Subcutaneous abdominal adipose tissue (tissue), 5 donors: ENCODE data around the gene GNG7.
"Not testable (repeated sequence)": the region's sequence is repeated elsewhere in the genome, so short reads cannot be mapped to it uniquely, and the experiment has no call there.

Experiments
- H3K27ac ChIP-seq: one replicate; pipeline ENCODE4 v1.7.0; 2013; ENCODE audit warnings: low read depth, mild to moderate bottlenecking, inconsistent platforms, low read length, moderate library complexity
- H3K27me3 ChIP-seq, 5 donors: one replicate each; pipeline ENCODE4 v1.7.0; 2013; ENCODE audit warnings: low read length in 5 of 5, inconsistent platforms in 1 of 5; ENCODE audit not compliant: control insufficient read depth in 5 of 5, insufficient read depth in 4 of 5
- H3K36me3 ChIP-seq, 5 donors: one replicate each; pipeline ENCODE4 v1.7.0; 2013; ENCODE audit warnings: low read length in 5 of 5; ENCODE audit not compliant: control insufficient read depth in 5 of 5, insufficient read depth in 5 of 5
- H3K4me1 ChIP-seq, 5 donors: one replicate each; pipeline ENCODE4 v1.7.0; 2013; ENCODE audit warnings: low read length in 5 of 5, mild to moderate bottlenecking in 3 of 5, moderate library complexity in 1 of 5; ENCODE audit not compliant: control insufficient read depth in 5 of 5, insufficient read depth in 5 of 5
- H3K4me3 ChIP-seq, 5 donors: one replicate each; pipeline ENCODE4 v1.7.0; 2013; ENCODE audit warnings: low read length in 5 of 5, low read depth in 1 of 5
- H3K9ac ChIP-seq, 5 donors: one replicate each; pipeline ENCODE4 v1.7.0; 2013; ENCODE audit warnings: low read length in 5 of 5, mild to moderate bottlenecking in 4 of 5, moderate library complexity in 3 of 5
- H3K9me3 ChIP-seq, 5 donors: one replicate each; pipeline ENCODE4 v1.7.0; 2013; ENCODE audit warnings: low read length in 5 of 5; ENCODE audit not compliant: control insufficient read depth in 5 of 5
- donor health status: healthy.
- donor health status: healthy.
- donor health status: healthy.
- donor health status: healthy.
- donor health status: healthy.

GNG7 gene

GRCh38 chr19:2474232-2475017 is 228.1 kb downstream of the GNG7 start:
- Histone ChIP-seq H3K9ac (peak overlapping the region; percentile 26 to 80 (median 68)), H3K9me3 (no peaks in the 10 kb centered on the region), H3K27ac (peak overlapping the region; percentile 90), H3K4me3 (peak overlapping the region in 4 of 5 donors; percentile 66 to 72 (median 67)), H3K4me1 (peaks cover 7 to 43% (median 30%) of the 10 kb centered on the region in 5 donors), H3K27me3 (peaks cover 0 to 5% (median 0%) of the 10 kb centered on the region in 5 donors), H3K36me3 (peaks cover 0 to 8% (median 4%) of the 10 kb centered on the region in 5 donors)

- not testable (repeated sequence) for H3K27me3 ChIP-seq, H3K27ac ChIP-seq, H3K9ac ChIP-seq, H3K4me3 ChIP-seq, H3K9me3 ChIP-seq, H3K36me3 ChIP-seq
- H3K4me1 ChIP-seq, result peaks cover 2 to 15% (median 7%) of the 10 kb centered on the region in 5 donors
These were observed 232.6 kb downstream of the GNG7 start for GRCh38 chr19:2469915-2470200.

GRCh38 chr19:2469102-2469914 is 233.2 kb downstream of the GNG7 start:
- H3K36me3 ChIP-seq, result no peaks in the 10 kb centered on the region
- no peak overlapping the region for H3K9ac ChIP-seq
- H3K27me3 ChIP-seq, result no peaks in the 10 kb centered on the region
- H3K27ac ChIP-seq, result no peak overlapping the region
- no peaks in the 10 kb centered on the region for H3K9me3 ChIP-seq
- H3K4me1 ChIP-seq, result peaks cover 0 to 11% (median 4%) of the 10 kb centered on the region in 5 donors
- H3K4me3 ChIP-seq, result no peak overlapping the region

- Histone ChIP-seq H3K9ac (no peak overlapping the region), H3K9me3 (no peaks in the 10 kb centered on the region), H3K36me3 (no peaks in the 10 kb centered on the region), H3K4me1 (peaks cover 0 to 9% (median 4%) of the 10 kb centered on the region in 5 donors), H3K27me3 (no peaks in the 10 kb centered on the region), H3K4me3 (no peak overlapping the region), H3K27ac (no peak overlapping the region)
These were observed 233.9 kb downstream of the GNG7 start for GRCh38 chr19:2468596-2468995.

GRCh38 chr19:2464389-2464788 is 238.1 kb downstream of the GNG7 start:
- H3K9me3 ChIP-seq, result no peaks in the 10 kb centered on the region
- no peaks in the 10 kb centered on the region for H3K27me3 ChIP-seq
- no peak overlapping the region for H3K9ac ChIP-seq
- H3K27ac ChIP-seq, result no peak overlapping the region
- no peaks in the 10 kb centered on the region for H3K36me3 ChIP-seq
- H3K4me3 ChIP-seq, result no peak overlapping the region
- H3K4me1 ChIP-seq, result peaks cover 2 to 23% (median 17%) of the 10 kb centered on the region in 5 donors

GRCh38 chr19:2463694-2464093 is 238.8 kb downstream of the GNG7 start:
- H3K9ac ChIP-seq, H3K9me3 ChIP-seq, H3K27me3 ChIP-seq, H3K36me3 ChIP-seq, H3K4me3 ChIP-seq: not testable (repeated sequence)
- Histone ChIP-seq H3K27ac (peak overlapping the region; percentile 50), H3K4me1 (peaks cover 0 to 18% (median 15%) of the 10 kb centered on the region in 5 donors)

- H3K36me3 ChIP-seq, result no peaks in the 10 kb centered on the region
- H3K27me3 ChIP-seq, result no peaks in the 10 kb centered on the region
- H3K4me1 ChIP-seq, result peaks cover 0 to 18% (median 15%) of the 10 kb centered on the region in 5 donors
- H3K4me3 ChIP-seq, result peak overlapping the region; percentile 35 to 73 (median 72)
- peak overlapping the region; percentile 50 for H3K27ac ChIP-seq
- H3K9ac ChIP-seq, result peak overlapping the region in 2 of 5 donors; percentile 20 to 71
- no peaks in the 10 kb centered on the region for H3K9me3 ChIP-seq
These were observed 239.7 kb downstream of the GNG7 start for GRCh38 chr19:2462635-2463421.

- H3K4me3 ChIP-seq, result peak overlapping the region in 4 of 5 donors; percentile 71 to 73 (median 72)
- H3K27me3 ChIP-seq, result no peaks in the 10 kb centered on the region
- peak overlapping the region in 3 of 5 donors; percentile 51 to 71 (median 56) for H3K9ac ChIP-seq
- no peaks in the 10 kb centered on the region for H3K36me3 ChIP-seq
- no peaks in the 10 kb centered on the region for H3K9me3 ChIP-seq
- H3K27ac ChIP-seq, result no peak overlapping the region
- peaks cover 0 to 22% (median 18%) of the 10 kb centered on the region in 5 donors for H3K4me1 ChIP-seq
These were observed 240.5 kb downstream of the GNG7 start for GRCh38 chr19:2461751-2462634.
